Esophagus squamous epithelium (tissue), 4 donors: ENCODE data around the gene ACAP2.

Source experiments
- CTCF ChIP-seq, 6 experiments: fragments of 450-650 bp in 4 of 6; fragments of 200-600 bp in 2 of 6; sonication (generic) in 2 of 6; IDR thresholded peaks; one replicate each; pipeline ENCODE4 v1.5.1; 2016 to 2019; ENCODE audit warnings: antibody characterized with exemption in 6 of 6, mild to moderate bottlenecking in 4 of 6, moderate library complexity in 4 of 6
- POLR2A ChIP-seq, 4 donors: fragments of 450-650 bp; IDR thresholded peaks; one replicate each; pipeline ENCODE4 v1.6.1; 2017; ENCODE audit warnings: antibody characterized with exemption in 4 of 4, mild to moderate bottlenecking in 4 of 4, moderate library complexity in 3 of 4

GRCh38 chr3:195247863-195248189 is 195.0 kb downstream of the ACAP2 start:
- TF ChIP-seq CTCF (IDR thresholded peaks at IDR 0.05) (no peak), POLR2A (IDR thresholded peaks at IDR 0.05) (no peak)
